Activated naive CD4-positive, alpha-beta T cell treated with anti-CD3 and anti-CD28 coated beads, Interleukin-2, amount 50 U/mL, for 24 hours (primary cell): ENCODE measurements around the gene CELF4.
A peak's percentile ranks its signal among the peaks of the same experiment; 100 is the strongest.

Experiments
- H3K27ac Mint-ChIP-seq: one replicate; pipeline ENCODE4 v1.8.0; 2021; ENCODE audit warnings: mild to moderate bottlenecking, mixed read lengths
- H3K27me3 Mint-ChIP-seq: one replicate; pipeline ENCODE4 v1.8.0; 2021; ENCODE audit warnings: mixed read lengths
- H3K36me3 Mint-ChIP-seq: one replicate; pipeline ENCODE4 v1.8.0; 2021; ENCODE audit warnings: mixed read lengths
- H3K4me1 Mint-ChIP-seq: one replicate; pipeline ENCODE4 v1.8.0; 2021; ENCODE audit warnings: mixed read lengths
- H3K4me3 Mint-ChIP-seq: one replicate; pipeline ENCODE4 v1.8.0; 2021; ENCODE audit warnings: mild to moderate bottlenecking, mixed read lengths
- H3K9me3 Mint-ChIP-seq: one replicate; pipeline ENCODE4 v1.8.0; 2021; ENCODE audit warnings: mixed read lengths

CELF4 gene

GRCh38 chr18:37261246-37261840 lies 304.3 kb downstream of the CELF4 start:
- no peak overlapping the region for H3K4me3 Mint-ChIP-seq
- peaks cover 8% of the 10 kb centered on the region for H3K27me3 Mint-ChIP-seq
- no peaks in the 10 kb centered on the region for H3K4me1 Mint-ChIP-seq
- no peak overlapping the region for H3K27ac Mint-ChIP-seq
- no peaks in the 10 kb centered on the region for H3K9me3 Mint-ChIP-seq
- H3K36me3 Mint-ChIP-seq, result no peaks in the 10 kb centered on the region

GRCh38 chr18:37260367-37261093 lies 305.1 kb downstream of the CELF4 start:
- Mint-ChIP-seq H3K36me3 (no peaks in the 10 kb centered on the region), H3K9me3 (no peaks in the 10 kb centered on the region)

GRCh38 chr18:37259711-37260110 lies 305.9 kb downstream of the CELF4 start:
- peaks cover 16% of the 10 kb centered on the region for H3K27me3 Mint-ChIP-seq
- H3K36me3 Mint-ChIP-seq, result no peaks in the 10 kb centered on the region
- H3K27ac Mint-ChIP-seq, result no peak overlapping the region
- peaks cover 7% of the 10 kb centered on the region for H3K4me1 Mint-ChIP-seq
- H3K4me3 Mint-ChIP-seq, result no peak overlapping the region
- no peaks in the 10 kb centered on the region for H3K9me3 Mint-ChIP-seq

More at GRCh38 chr18:37260367-37261093, 305.1 kb downstream of the CELF4 start:
- Mint-ChIP-seq H3K27me3 (peaks cover 11% of the 10 kb centered on the region), H3K4me1 (no peaks in the 10 kb centered on the region), H3K4me3 (no peak overlapping the region), H3K27ac (no peak overlapping the region)

- no peaks in the 10 kb centered on the region for H3K36me3 Mint-ChIP-seq
- no peaks in the 10 kb centered on the region for H3K9me3 Mint-ChIP-seq
- H3K27ac Mint-ChIP-seq, result no peak overlapping the region
- H3K27me3 Mint-ChIP-seq, result peaks cover 19% of the 10 kb centered on the region
- no peak overlapping the region for H3K4me3 Mint-ChIP-seq
- H3K4me1 Mint-ChIP-seq, result peaks cover 10% of the 10 kb centered on the region
Observed at GRCh38 chr18:37258819-37259218, 306.8 kb downstream of the CELF4 start.

GRCh38 chr18:37258131-37258530 lies 307.5 kb downstream of the CELF4 start:
- Mint-ChIP-seq H3K4me3 (no peak overlapping the region), H3K9me3 (no peaks in the 10 kb centered on the region), H3K27me3 (peaks cover 17% of the 10 kb centered on the region), H3K36me3 (no peaks in the 10 kb centered on the region), H3K27ac (no peak overlapping the region), H3K4me1 (peaks cover 10% of the 10 kb centered on the region)

- peak overlapping the region; percentile 62 for H3K4me3 Mint-ChIP-seq
- H3K36me3 Mint-ChIP-seq, result no peaks in the 10 kb centered on the region
- H3K9me3 Mint-ChIP-seq, result no peaks in the 10 kb centered on the region
- peaks cover 39% of the 10 kb centered on the region for H3K27me3 Mint-ChIP-seq
- H3K27ac Mint-ChIP-seq, result no peak overlapping the region
- H3K4me1 Mint-ChIP-seq, result peaks cover 14% of the 10 kb centered on the region
Observed at GRCh38 chr18:37254973-37255372, 310.6 kb downstream of the CELF4 start.

GRCh38 chr18:37254236-37254754 lies 311.3 kb downstream of the CELF4 start:
- H3K27ac Mint-ChIP-seq, result no peak overlapping the region
- H3K36me3 Mint-ChIP-seq, result no peaks in the 10 kb centered on the region
- H3K9me3 Mint-ChIP-seq, result no peaks in the 10 kb centered on the region
- peaks cover 39% of the 10 kb centered on the region for H3K27me3 Mint-ChIP-seq
- H3K4me1 Mint-ChIP-seq, result peaks cover 14% of the 10 kb centered on the region
- H3K4me3 Mint-ChIP-seq, result peak overlapping the region; percentile 62

GRCh38 chr18:37253394-37254235 lies 312.0 kb downstream of the CELF4 start:
- no peak overlapping the region for H3K27ac Mint-ChIP-seq
- no peaks in the 10 kb centered on the region for H3K9me3 Mint-ChIP-seq
- H3K27me3 Mint-ChIP-seq, result peaks cover 39% of the 10 kb centered on the region
- H3K36me3 Mint-ChIP-seq, result no peaks in the 10 kb centered on the region
- H3K4me3 Mint-ChIP-seq, result no peak overlapping the region
- H3K4me1 Mint-ChIP-seq, result peaks cover 14% of the 10 kb centered on the region

GRCh38 chr18:37252854-37253393 lies 312.7 kb downstream of the CELF4 start:
- peaks cover 39% of the 10 kb centered on the region for H3K27me3 Mint-ChIP-seq
- H3K27ac Mint-ChIP-seq, result no peak overlapping the region
- no peaks in the 10 kb centered on the region for H3K9me3 Mint-ChIP-seq
- H3K4me1 Mint-ChIP-seq, result peaks cover 14% of the 10 kb centered on the region
- no peaks in the 10 kb centered on the region for H3K36me3 Mint-ChIP-seq
- peak overlapping the region; percentile 50 for H3K4me3 Mint-ChIP-seq

GRCh38 chr18:37252342-37252741 lies 313.3 kb downstream of the CELF4 start:
- H3K27me3 Mint-ChIP-seq, result peaks cover 36% of the 10 kb centered on the region
- H3K9me3 Mint-ChIP-seq, result no peaks in the 10 kb centered on the region
- no peaks in the 10 kb centered on the region for H3K36me3 Mint-ChIP-seq
- peaks cover 14% of the 10 kb centered on the region for H3K4me1 Mint-ChIP-seq
- H3K27ac Mint-ChIP-seq, result no peak overlapping the region
- peak overlapping the region; percentile 50 for H3K4me3 Mint-ChIP-seq

GRCh38 chr18:37251679-37252078 lies 313.9 kb downstream of the CELF4 start:
- no peaks in the 10 kb centered on the region for H3K9me3 Mint-ChIP-seq
- peaks cover 40% of the 10 kb centered on the region for H3K27me3 Mint-ChIP-seq
- H3K4me1 Mint-ChIP-seq, result peaks cover 14% of the 10 kb centered on the region
- H3K4me3 Mint-ChIP-seq, result no peak overlapping the region
- H3K36me3 Mint-ChIP-seq, result no peaks in the 10 kb centered on the region
- no peak overlapping the region for H3K27ac Mint-ChIP-seq

GRCh38 chr18:37249895-37250618 lies 315.5 kb downstream of the CELF4 start:
- peaks cover 6% of the 10 kb centered on the region for H3K9me3 Mint-ChIP-seq
- no peak overlapping the region for H3K4me3 Mint-ChIP-seq
- H3K27me3 Mint-ChIP-seq, result peaks cover 39% of the 10 kb centered on the region
- H3K4me1 Mint-ChIP-seq, result peaks cover 10% of the 10 kb centered on the region
- H3K36me3 Mint-ChIP-seq, result no peaks in the 10 kb centered on the region
- no peak overlapping the region for H3K27ac Mint-ChIP-seq

GRCh38 chr18:37249171-37249886 lies 316.3 kb downstream of the CELF4 start:
- Mint-ChIP-seq H3K27ac (no peak overlapping the region), H3K4me1 (peaks cover 4% of the 10 kb centered on the region), H3K4me3 (no peak overlapping the region), H3K27me3 (peaks cover 37% of the 10 kb centered on the region), H3K9me3 (peaks cover 6% of the 10 kb centered on the region), H3K36me3 (no peaks in the 10 kb centered on the region)

GRCh38 chr18:37248281-37248680 lies 317.3 kb downstream of the CELF4 start:
- H3K27ac Mint-ChIP-seq, result no peak overlapping the region
- no peaks in the 10 kb centered on the region for H3K36me3 Mint-ChIP-seq
- peaks cover 6% of the 10 kb centered on the region for H3K9me3 Mint-ChIP-seq
- peaks cover 41% of the 10 kb centered on the region for H3K27me3 Mint-ChIP-seq
- H3K4me1 Mint-ChIP-seq, result peaks cover 8% of the 10 kb centered on the region
- no peak overlapping the region for H3K4me3 Mint-ChIP-seq
